Neural cell (in vitro differentiated cells): Measurements from ENCODE around the gene SLC27A6. TPM values are rescaled to one million over a fixed set of nuclear protein-coding genes. Genes with fewer than 3 reads are reported as not detected.

ENCODE experiments used
- H2AFZ ChIP-seq: fragments of 200-600, 300-800 bp; sonication (generic), shearing (Covaris generic); 2 replicates; pipeline ENCODE4 v1.6.0; 2014; ENCODE audit warnings: low read depth, mild to moderate bottlenecking, antibody characterized with exemption, low read length, moderate library complexity
- H3F3A ChIP-seq: fragments of 200-600 bp; shearing (Covaris generic); 2 replicates; pipeline ENCODE4 v1.6.1; 2016; ENCODE audit warnings: mild to moderate bottlenecking, moderate library complexity, mixed read lengths, antibody characterized with exemption, low read length; ENCODE audit not compliant: insufficient read depth, poor library complexity, severe bottlenecking
- H3K27ac ChIP-seq: fragments of 200-600, 300-800 bp; sonication (generic), shearing (Covaris generic); 2 replicates; pipeline ENCODE4 v1.5.1; 2014; ENCODE audit warnings: mild to moderate bottlenecking, low read length, moderate library complexity
- H3K27me3 ChIP-seq: fragments of 300-800, 200-600 bp; sonication (generic), shearing (Covaris generic); 2 replicates; pipeline ENCODE4 v1.6.0; 2014; ENCODE audit warnings: mild to moderate bottlenecking, low read depth, low read length, moderate library complexity; ENCODE audit not compliant: insufficient read depth
- H3K36me3 ChIP-seq: fragments of 300-800, 200-600 bp; sonication (generic), shearing (Covaris generic); 2 replicates; pipeline ENCODE4 v1.5.1; 2014; ENCODE audit warnings: mild to moderate bottlenecking, antibody characterized with exemption, low read length, moderate library complexity; ENCODE audit not compliant: insufficient read depth
- H3K4me2 ChIP-seq: fragments of 300-800, 200-600 bp; sonication (generic), shearing (Covaris generic); 2 replicates; pipeline ENCODE4 v1.6.0; 2014; ENCODE audit warnings: mild to moderate bottlenecking, low read length
- H3K4me3 ChIP-seq: fragments of 300-800, 200-600 bp; sonication (generic), shearing (Covaris generic); 2 replicates; pipeline ENCODE4 v1.5.1; 2014; ENCODE audit warnings: mild to moderate bottlenecking, low read length, moderate library complexity
- H3K79me2 ChIP-seq: fragments of 200-600 bp; shearing (Covaris generic); replicated peaks from 2 replicates; pipeline ENCODE4 v1.6.0; 2014; ENCODE audit warnings: mild to moderate bottlenecking, low read length, moderate library complexity; ENCODE audit not compliant: insufficient read depth
- H3K9ac ChIP-seq: fragments of 300-800, 200-600 bp; sonication (generic), shearing (Covaris generic); 2 replicates; pipeline ENCODE4 v1.6.1; 2016; ENCODE audit warnings: mild to moderate bottlenecking, low read length, mixed read lengths
- H3K9me2 ChIP-seq: fragments of 200-600 bp; shearing (Covaris generic); 2 replicates; pipeline ENCODE4 v1.6.1; 2016; ENCODE audit warnings: mild to moderate bottlenecking, low read length, mixed read lengths; ENCODE audit not compliant: insufficient read depth
- H3K9me3 ChIP-seq: fragments of 200-600, 300-800 bp; sonication (generic), shearing (Covaris generic); 2 replicates; pipeline ENCODE4 v1.6.1; 2016; ENCODE audit warnings: mild to moderate bottlenecking, mixed run types, low read length, moderate library complexity, mixed read lengths
- H4K20me1 ChIP-seq: fragments of 200-600 bp; shearing (Covaris generic); 2 replicates; pipeline ENCODE4 v1.6.1; 2016; ENCODE audit warnings: mild to moderate bottlenecking, mixed run types; ENCODE audit not compliant: insufficient read depth
- EP300 ChIP-seq: fragments of 450-650 bp; conservative IDR thresholded peaks from 2 replicates; pipeline ENCODE4 v1.6.1; 2014; ENCODE audit warnings: antibody characterized with exemption, mild to moderate bottlenecking, moderate library complexity; ENCODE audit not compliant: poor library complexity, severe bottlenecking
- EZH2 ChIP-seq: fragments of 200-600, 300-800 bp; shearing (Covaris generic), sonication (generic); IDR thresholded peaks from 2 replicates; pipeline ENCODE4 v1.6.1; 2014; ENCODE audit warnings: antibody characterized with exemption, low read length, borderline replicate concordance, mild to moderate bottlenecking; ENCODE audit not compliant: insufficient read depth, poor library complexity, severe bottlenecking
- MXI1 ChIP-seq: fragments of 450-650 bp; conservative IDR thresholded peaks from 2 replicates; pipeline ENCODE4 v1.6.1; 2014; ENCODE audit warnings: antibody characterized with exemption, mild to moderate bottlenecking; ENCODE audit not compliant: poor library complexity, severe bottlenecking
- POLR2AphosphoS5 ChIP-seq: IDR thresholded peaks from 2 replicates; pipeline ENCODE4 v1.6.1; 2012
- RAD21 ChIP-seq: fragments of 450-650 bp; conservative IDR thresholded peaks from 2 replicates; pipeline ENCODE4 v1.6.1; 2014; ENCODE audit warnings: antibody characterized with exemption, mild to moderate bottlenecking, moderate library complexity
- REST ChIP-seq: IDR thresholded peaks from 2 replicates; pipeline ENCODE4 v1.6.1; 2012; ENCODE audit warnings: borderline replicate concordance
- SMC3 ChIP-seq: fragments of 450-650 bp; conservative IDR thresholded peaks from 2 replicates; pipeline ENCODE4 v1.6.1; 2014; ENCODE audit warnings: antibody characterized with exemption, mild to moderate bottlenecking, moderate library complexity; ENCODE audit not compliant: poor library complexity
- TAF1 ChIP-seq: IDR thresholded peaks from 2 replicates; pipeline ENCODE4 v1.6.1; 2012; ENCODE audit warnings: low read depth
- polyA plus RNA-seq: library from polyadenylated mRNA; depleted of rRNA; stranded (reverse); fragments of >200 nt; gene quantifications from 2 replicates; pipeline ENCODE4 v1.2.3, GENCODE V29; 2014
- TF ChIP-seq, protein P1 (sequence below): fragments of 450-650 bp; IDR thresholded peaks from 2 replicates; pipeline ENCODE4 v1.5.1; 2014; ENCODE audit warnings: antibody characterized with exemption, mild to moderate bottlenecking, moderate library complexity; ENCODE audit not compliant: poor library complexity, severe bottlenecking

Gene SLC27A6
- polyA plus RNA-seq, 1 donor from 2014 or later, result 0.37 TPM

DNA sequence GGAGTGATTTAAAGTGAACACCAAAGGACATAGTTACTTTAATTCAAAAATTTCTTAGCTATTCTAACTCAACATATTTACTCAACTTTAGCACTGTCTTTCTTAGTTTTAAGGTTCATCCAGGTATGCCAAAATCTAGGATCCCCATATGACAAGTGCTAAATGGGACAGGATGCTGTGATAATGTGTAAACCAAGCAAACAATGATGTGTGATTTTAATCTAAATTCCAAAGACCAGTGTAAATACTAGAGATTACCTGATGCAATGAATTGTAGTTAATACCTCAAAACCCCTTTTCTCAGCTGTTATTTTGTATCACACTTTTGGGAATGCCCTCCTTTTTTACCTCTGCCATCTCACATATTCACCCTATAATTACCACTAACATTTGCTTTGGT, 102.5 kb downstream of the SLC27A6 start:
- H3F3A ChIP-seq, result no peaks in the 10 kb centered on the region
- H3K4me3 ChIP-seq, result no peak overlapping the region
- H3K9me3 ChIP-seq, result no peaks in the 10 kb centered on the region
- no peaks in the 10 kb centered on the region for H3K27me3 ChIP-seq
- no peak overlapping the region for H3K27ac ChIP-seq
- no peaks in the 10 kb centered on the region for H3K9me2 ChIP-seq
- no peak for TF ChIP-seq REST
- no peak for TF ChIP-seq TAF1
- H3K36me3 ChIP-seq, result no peaks in the 10 kb centered on the region
- no peak overlapping the region for H3K9ac ChIP-seq
- no peak overlapping the region for H2AFZ ChIP-seq
- H3K79me2 ChIP-seq, result no peaks in the 10 kb centered on the region
- no peak overlapping the region for H3K4me2 ChIP-seq
- no peaks in the 10 kb centered on the region for H4K20me1 ChIP-seq

GRCh38 chr5:129069292-129069691, 104.0 kb downstream of the SLC27A6 start:
- no peaks in the 10 kb centered on the region for H3K9me2 ChIP-seq
- no peak overlapping the region for H3K9ac ChIP-seq
- H3K27ac ChIP-seq, result no peak overlapping the region
- no peaks in the 10 kb centered on the region for H3K79me2 ChIP-seq
- TF ChIP-seq, protein P1, sequence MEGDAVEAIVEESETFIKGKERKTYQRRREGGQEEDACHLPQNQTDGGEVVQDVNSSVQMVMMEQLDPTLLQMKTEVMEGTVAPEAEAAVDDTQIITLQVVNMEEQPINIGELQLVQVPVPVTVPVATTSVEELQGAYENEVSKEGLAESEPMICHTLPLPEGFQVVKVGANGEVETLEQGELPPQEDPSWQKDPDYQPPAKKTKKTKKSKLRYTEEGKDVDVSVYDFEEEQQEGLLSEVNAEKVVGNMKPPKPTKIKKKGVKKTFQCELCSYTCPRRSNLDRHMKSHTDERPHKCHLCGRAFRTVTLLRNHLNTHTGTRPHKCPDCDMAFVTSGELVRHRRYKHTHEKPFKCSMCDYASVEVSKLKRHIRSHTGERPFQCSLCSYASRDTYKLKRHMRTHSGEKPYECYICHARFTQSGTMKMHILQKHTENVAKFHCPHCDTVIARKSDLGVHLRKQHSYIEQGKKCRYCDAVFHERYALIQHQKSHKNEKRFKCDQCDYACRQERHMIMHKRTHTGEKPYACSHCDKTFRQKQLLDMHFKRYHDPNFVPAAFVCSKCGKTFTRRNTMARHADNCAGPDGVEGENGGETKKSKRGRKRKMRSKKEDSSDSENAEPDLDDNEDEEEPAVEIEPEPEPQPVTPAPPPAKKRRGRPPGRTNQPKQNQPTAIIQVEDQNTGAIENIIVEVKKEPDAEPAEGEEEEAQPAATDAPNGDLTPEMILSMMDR, result no peak
- TF ChIP-seq EP300, result no peak
- no peak for TF ChIP-seq TAF1
- no peak for TF ChIP-seq RAD21
- TF ChIP-seq EZH2, result no peak
- no peak for TF ChIP-seq SMC3
- no peak for TF ChIP-seq MXI1
- no peak for TF ChIP-seq POLR2AphosphoS5
- TF ChIP-seq REST, result no peak
- H3K36me3 ChIP-seq, result no peaks in the 10 kb centered on the region
- no peak overlapping the region for H3K4me2 ChIP-seq
- H4K20me1 ChIP-seq, result no peaks in the 10 kb centered on the region
- H3K27me3 ChIP-seq, result no peaks in the 10 kb centered on the region
- H2AFZ ChIP-seq, result no peak overlapping the region
- H3K4me3 ChIP-seq, result no peak overlapping the region
- no peaks in the 10 kb centered on the region for H3F3A ChIP-seq
- no peaks in the 10 kb centered on the region for H3K9me3 ChIP-seq
